Aorta (tissue), 5 donors: ENCODE measurements around the gene IMMP1L. TPM values are rescaled to one million over a fixed set of nuclear protein-coding genes. Genes with fewer than 3 reads are reported as not detected.

Source experiments
- ATAC-seq: fragments of 200-7000 bp; cut with Tn5 transposase; one replicate; pipeline ENCODE4 v1.9.1; 2022; ENCODE audit warnings: moderate library complexity; ENCODE audit not compliant: low FRiP score
- DNase-seq, 2 donors: peaks; one replicate each; pipeline ENCODE4 v3.0.0-alpha.2; 2020
- H3K27ac ChIP-seq, 2 donors: one replicate each; pipeline ENCODE4 v1.5.1; 2013; ENCODE audit warnings: low read length in 2 of 2, mild to moderate bottlenecking in 2 of 2, moderate library complexity in 2 of 2, control low read depth in 1 of 2, inconsistent platforms in 1 of 2, low read depth in 1 of 2
- H3K27me3 ChIP-seq, 2 donors: one replicate each; pipeline ENCODE4 v1.6.1; 2013; ENCODE audit warnings: control low read depth in 1 of 2, low read length in 1 of 2, mild to moderate bottlenecking in 1 of 2, moderate library complexity in 1 of 2; ENCODE audit not compliant: insufficient read depth in 2 of 2, control insufficient read depth in 1 of 2
- H3K36me3 ChIP-seq, 2 donors: one replicate each; pipeline ENCODE4 v1.6.1; 2013; ENCODE audit warnings: control low read depth in 1 of 2, low read length in 1 of 2, mild to moderate bottlenecking in 1 of 2; ENCODE audit not compliant: insufficient read depth in 2 of 2, control insufficient read depth in 1 of 2
- H3K4me1 ChIP-seq, 2 donors: one replicate each; pipeline ENCODE4 v1.6.1; 2013; ENCODE audit warnings: low read length in 2 of 2, control low read depth in 1 of 2, mild to moderate bottlenecking in 1 of 2, moderate library complexity in 1 of 2; ENCODE audit not compliant: insufficient read depth in 2 of 2, control insufficient read depth in 1 of 2
- H3K4me3 ChIP-seq, 2 donors: one replicate each; pipeline ENCODE4 v1.5.1; 2013; ENCODE audit warnings: low read length in 2 of 2, control low read depth in 1 of 2, mild to moderate bottlenecking in 1 of 2
- H3K9me3 ChIP-seq: one replicate; pipeline ENCODE4 v1.6.1; 2013; ENCODE audit warnings: mild to moderate bottlenecking, low read length; ENCODE audit not compliant: control insufficient read depth
- WGBS, 2 donors: extraction: QIAGEN DNeasy Blood & Tissue Kit; methylation state at CpG; one replicate each; pipeline ENCODE4 v1.1.7; 2013; 5-methylcytosine and 5-hydroxymethylcytosine counted together
- intact Hi-C, 2 donors: fragments of 100-400 bp; cut with DNase I; formaldehyde crosslinking; loops; one replicate each; pipeline versions ENCODE4 v1.14.2 to v1.15.0; 2022
- polyA plus RNA-seq, 2 donors: library from polyadenylated mRNA; stranded (reverse); fragments of 200-250 nt; gene quantifications; one replicate each; pipeline ENCODE4 v1.2.3, GENCODE V29; 2013
- total RNA-seq, 2 donors: library from RNA; stranded (reverse); fragmentation: NEBNext Ultra II Directional; extraction: Animal tissue kit (Norgen Biotek cat#: 25700); gene quantifications; one replicate each; pipeline ENCODE4 v1.2.1, GENCODE V29; 2021
- donor health status: healthy with polysubstance abuse.
- donor health status: Bipolar disorder and iron deficiency.
- donor health status: DM: no; HTN: no; CAD: no.
- donor health status: DM: no; HTN: no; CAD: no.
- donor health status: DM: yes; HTN: yes; CAD: no.

IMMP1L gene
- total and polyA plus RNA-seq, 4 donors, result 8.5 to 25.1 (median 13.8) TPM

GRCh38 chr11:31408201-31408600, 101.2 kb downstream of the IMMP1L start:
- no peak overlapping the region for H3K4me3 ChIP-seq
- no peak for ATAC-seq
- no peak overlapping the region for H3K27ac ChIP-seq
- H3K27me3 ChIP-seq, result no peaks in the 10 kb centered on the region
- no peak for DNase-seq
- H3K4me1 ChIP-seq, result no peaks in the 10 kb centered on the region
- no peaks in the 10 kb centered on the region for H3K36me3 ChIP-seq
- peaks cover 2% of the 10 kb centered on the region for H3K9me3 ChIP-seq
- 96% methylated on average over 2 of the region's 2 CpGs for WGBS, 2 donors
- intact Hi-C loops, result no loop called here

- intact Hi-C loops, result no loop called here
- Histone ChIP-seq H3K4me1 (no peaks in the 10 kb centered on the region), H3K9me3 (no peaks in the 10 kb centered on the region), H3K27me3 (no peaks in the 10 kb centered on the region), H3K36me3 (no peaks in the 10 kb centered on the region), H3K27ac (no peak overlapping the region), H3K4me3 (no peak overlapping the region)
- DNase-seq (no peak), ATAC-seq (no peak)
Observed at GRCh38 chr11:31404614-31405013, 104.8 kb downstream of the IMMP1L start.

DNA sequence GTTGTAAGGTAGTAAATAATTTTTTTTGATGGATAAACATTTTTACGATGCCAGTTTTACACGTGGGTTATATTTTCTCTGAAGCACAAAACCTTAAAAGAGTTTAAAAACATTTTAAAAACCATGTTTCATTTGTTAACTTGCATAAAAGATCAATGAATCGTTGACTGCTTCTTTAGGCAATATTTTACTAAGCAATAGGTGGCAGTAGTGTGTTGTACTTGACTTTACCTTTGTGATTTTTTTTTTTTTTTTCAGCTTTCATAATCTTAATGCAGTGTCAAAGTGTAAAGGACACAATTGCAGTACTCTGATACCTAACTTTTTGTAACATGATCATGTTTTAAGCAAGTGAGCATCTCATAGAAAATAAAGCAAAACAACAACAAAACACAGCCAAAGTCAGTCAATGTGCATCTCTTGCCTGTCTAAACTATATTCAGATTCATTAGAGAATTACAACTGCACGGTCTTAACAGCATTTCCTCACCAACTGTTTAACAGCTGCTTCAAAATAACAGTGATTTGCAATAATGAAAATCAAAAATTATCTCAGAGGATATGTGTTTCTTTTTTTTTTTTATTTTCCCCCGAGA, 112.1 kb downstream of the IMMP1L start:
- DNase-seq, result no peak
- ATAC-seq, result no peak
- intact Hi-C loops, result loop anchor here (5.0 to 10.0 kb wide), 3 partner anchors 470 to 607 kb away; no protein-coding TSS in a partner anchor
- Histone ChIP-seq H3K4me3 (no peak overlapping the region), H3K27ac (no peak overlapping the region), H3K27me3 (no peaks in the 10 kb centered on the region), H3K4me1 (no peaks in the 10 kb centered on the region), H3K9me3 (no peaks in the 10 kb centered on the region), H3K36me3 (no peaks in the 10 kb centered on the region)
- 53 to 58% methylated on average over 5 of the region's 5 CpGs for WGBS, 2 donors

DNA sequence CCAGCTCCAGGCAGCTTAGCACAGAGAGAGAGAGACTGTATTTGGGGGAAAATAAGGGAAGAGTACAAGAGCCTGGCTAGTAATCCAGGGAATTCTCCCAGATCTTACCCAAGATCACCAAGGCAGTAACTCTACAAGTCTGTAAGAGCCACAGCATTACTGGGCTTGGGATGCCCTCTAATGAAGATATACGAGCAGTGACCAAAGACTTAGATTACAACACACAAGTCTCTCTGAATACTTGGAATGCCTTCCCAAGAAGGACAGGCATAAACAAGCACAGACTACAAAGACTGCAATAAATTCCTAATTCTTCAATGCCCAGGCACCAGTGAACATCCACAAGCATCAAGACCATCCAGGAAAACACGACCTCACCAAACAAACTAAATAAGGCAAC, 122.0 kb downstream of the IMMP1L start:
- H3K9me3 ChIP-seq, result no peaks in the 10 kb centered on the region
- DNase-seq (no peak), ATAC-seq (no peak)
- no peaks in the 10 kb centered on the region for H3K4me1 ChIP-seq
- no peak overlapping the region for H3K27ac ChIP-seq
- intact Hi-C loops, result loop anchor here in 1 of 2 donors (10.0 kb wide), 1 partner anchor 577 kb away; no protein-coding TSS in a partner anchor
- peaks cover 0 to 1% of the 10 kb centered on the region in 2 donors for H3K36me3 ChIP-seq
- 71 to 91% methylated on average over 2 of the region's 2 CpGs for WGBS, 2 donors
- no peaks in the 10 kb centered on the region for H3K27me3 ChIP-seq
- H3K4me3 ChIP-seq, result no peak overlapping the region

GRCh38 chr11:31383116-31383515, 126.3 kb downstream of the IMMP1L start:
- intact Hi-C loops, result loop anchor here in 1 of 2 donors (10.0 kb wide), 1 partner anchor 582 kb away; no protein-coding TSS in a partner anchor
- H3K27me3 ChIP-seq, result no peaks in the 10 kb centered on the region
- no peak overlapping the region for H3K4me3 ChIP-seq
- ATAC-seq (no peak), DNase-seq (no peak)
- H3K4me1 ChIP-seq, result no peaks in the 10 kb centered on the region
- 79 to 86% methylated on average over 1 of the region's 1 CpG for WGBS, 2 donors
- peaks cover 0 to 1% of the 10 kb centered on the region in 2 donors for H3K36me3 ChIP-seq
- no peak overlapping the region for H3K27ac ChIP-seq
- no peaks in the 10 kb centered on the region for H3K9me3 ChIP-seq

Other genes starting within 250 kb of the IMMP1L start
- under 1 TPM; 0.51 to 0.52 TPM for gene DCDC1, start 139.9 kb downstream of the IMMP1L start, total RNA-seq
- not detected for gene DCDC1, start 139.9 kb downstream of the IMMP1L start, polyA plus RNA-seq
- 10 to 100 TPM; 17.1 to 18.9 TPM for gene DNAJC24, start 139.8 kb downstream of the IMMP1L start, total RNA-seq
- gene DNAJC24, start 139.8 kb downstream of the IMMP1L start, polyA plus RNA-seq, result 10 to 100 TPM in 1 of 2 donors, 1 to 10 TPM in 1; 6.9 to 14.9 TPM
- gene ELP4, start 145 bp upstream of the IMMP1L start, total RNA-seq, result 10 to 100 TPM; 14.0 to 17.9 TPM
- 1 to 10 TPM; 6.8 to 8.7 TPM for gene ELP4, start 145 bp upstream of the IMMP1L start, polyA plus RNA-seq